Measurements from ENCODE around the gene PPP1R18.
A peak's percentile ranks its signal among the peaks of the same experiment; 100 is the strongest.
"Not testable (repeated sequence)": the region's sequence is repeated elsewhere in the genome, so short reads cannot be mapped to it uniquely, and the experiment has no call there.

Gene PPP1R18

GRCh38 chr6:30686009-30686907, at the start of gene PPP1R18:
Gene PPP1R18, minus strand, starts transcription at chr6:30686645. Its CDS starts 627 bp downstream, at chr6:30686018.
- DNase-seq (ENCODE audit: low read depth in 2 of 2): peak in 1 of 2 experiments; percentile 23

- DNase-seq (ENCODE audit: low read depth in 2 of 2): no peak
Measured at GRCh38 chr6:30735668-30736314, 49.3 kb upstream of the PPP1R18 start.

GRCh38 chr6:30732237-30732943, 45.9 kb upstream of the PPP1R18 start:
- DNase-seq (ENCODE audit: low read depth in 2 of 2): no peak

GRCh38 chr6:30730601-30731435, 44.4 kb upstream of the PPP1R18 start:
- DNase-seq (ENCODE audit: low read depth in 2 of 2): no peak

GRCh38 chr6:30727920-30728553, 41.6 kb upstream of the PPP1R18 start:
- DNase-seq (ENCODE audit: low read depth in 2 of 2): no peak

- no peak for DNase-seq (ENCODE audit: low read depth in 2 of 2)
Measured at GRCh38 chr6:30726506-30727413, 40.3 kb upstream of the PPP1R18 start.

GRCh38 chr6:30725713-30726505, 39.5 kb upstream of the PPP1R18 start:
- DNase-seq (ENCODE audit: low read depth in 2 of 2): no peak

GRCh38 chr6:30724906-30725667, 38.6 kb upstream of the PPP1R18 start:
- no peak for DNase-seq (ENCODE audit: low read depth in 2 of 2)

GRCh38 chr6:30723843-30724741, 37.6 kb upstream of the PPP1R18 start:
- not testable (repeated sequence) for DNase-seq (ENCODE audit: low read depth in 2 of 2)

- not testable (repeated sequence) for DNase-seq (ENCODE audit: low read depth in 2 of 2)
Measured at GRCh38 chr6:30723159-30723842, 36.9 kb upstream of the PPP1R18 start.

- DNase-seq (ENCODE audit: low read depth in 2 of 2): no peak
Measured at GRCh38 chr6:30722280-30723112, 36.1 kb upstream of the PPP1R18 start.

GRCh38 chr6:30722025-30722279, 35.5 kb upstream of the PPP1R18 start:
- not testable (repeated sequence) for DNase-seq (ENCODE audit: low read depth in 2 of 2)

GRCh38 chr6:30721198-30722024, 35.0 kb upstream of the PPP1R18 start:
- DNase-seq (ENCODE audit: low read depth in 2 of 2): peak; percentile 79 to 84

GRCh38 chr6:30720738-30721197, 34.3 kb upstream of the PPP1R18 start:
- DNase-seq (ENCODE audit: low read depth in 2 of 2): no peak
